Skin of body (tissue), 2 donors: ENCODE measurements around the gene RASGRP2. TPM values are rescaled to one million over a fixed set of nuclear protein-coding genes. Genes with fewer than 3 reads are reported as not detected.

Experiments
- DNase-seq: peaks from one replicate; lab custom pipeline; 2025; lab: John Stamatoyannopoulos, UW
- total RNA-seq: library from RNA; depleted of rRNA; stranded (reverse); fragments of >200 nt; gene quantifications from one replicate; pipeline ENCODE4 v1.2.3, GENCODE V29; 2014

RASGRP2 gene
- total RNA-seq, 1 donor from 2014 or later: 5.1 TPM

DNA sequence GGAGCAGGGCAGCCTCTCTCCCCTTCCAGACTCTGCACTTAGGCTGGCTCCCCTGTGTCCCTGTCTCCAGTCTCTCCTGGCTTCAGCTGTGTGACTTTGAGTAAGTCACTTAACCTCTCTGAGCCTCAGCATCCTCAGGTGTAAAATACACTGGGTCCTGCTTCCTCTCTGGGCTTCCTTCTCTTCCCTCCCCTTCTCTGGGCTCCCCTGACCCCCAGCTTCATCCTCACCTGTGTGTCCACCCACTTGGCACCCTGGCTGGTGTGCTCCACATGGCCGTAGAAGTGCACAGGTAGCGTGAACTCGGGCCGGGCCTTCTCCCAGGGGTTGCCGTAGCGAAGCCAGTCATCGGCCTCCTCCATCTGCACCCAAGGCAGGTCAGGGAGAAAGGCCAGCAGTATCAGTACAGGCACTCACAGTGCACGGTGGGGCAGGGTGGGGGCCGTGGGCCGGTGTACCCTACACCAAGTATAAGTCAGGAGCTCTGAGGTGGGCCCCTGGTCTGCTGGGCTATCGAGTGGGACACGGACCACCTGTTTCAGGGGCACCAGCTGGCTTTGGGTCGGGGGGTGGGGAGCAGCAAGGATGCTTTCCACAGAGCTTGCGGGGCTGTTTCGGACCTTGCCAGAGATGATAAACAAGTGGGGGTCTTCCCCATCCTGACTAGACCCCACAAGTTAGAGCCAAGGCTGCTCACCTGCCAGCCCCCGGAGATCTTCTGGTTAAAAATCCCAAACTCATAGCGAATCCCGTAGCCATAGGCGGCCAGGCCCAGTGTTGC is 13.8 kb upstream of the RASGRP2 start:
- DNase-seq: no peak

DNA sequence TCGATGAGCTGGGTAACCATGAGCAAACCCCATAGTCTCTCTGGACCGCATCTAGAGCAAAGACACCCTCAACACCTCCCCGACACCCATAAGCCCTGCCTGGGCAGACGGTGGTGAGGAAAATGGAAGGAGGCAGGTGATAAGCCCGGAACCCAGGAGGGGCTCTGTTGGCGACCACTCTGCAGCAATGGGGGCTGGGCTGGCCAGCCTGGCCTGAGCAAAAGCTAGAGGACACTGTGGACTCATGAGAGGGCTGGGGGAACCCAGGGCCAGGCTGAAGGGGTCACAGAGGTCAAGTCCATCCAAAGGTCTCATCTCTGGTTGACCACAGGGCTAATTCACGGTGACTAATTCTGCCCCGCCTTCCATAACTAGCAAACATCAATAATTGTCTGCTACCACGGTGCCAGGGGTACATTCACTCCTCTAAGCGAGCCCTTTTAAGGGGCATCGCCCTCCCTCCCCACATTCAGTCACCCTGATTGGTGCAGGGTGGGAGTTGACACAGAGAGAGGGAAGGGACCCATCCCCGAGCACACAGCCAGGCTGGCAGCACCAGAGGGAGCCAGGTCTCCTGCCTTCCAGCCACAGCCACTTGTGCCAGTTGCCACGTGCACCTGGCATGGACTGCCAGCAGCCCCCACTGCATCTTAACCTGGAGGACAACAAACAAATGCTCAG is 11.9 kb upstream of the RASGRP2 start:
- DNase-seq: no peak

- DNase-seq: no peak
Measured at GRCh38 chr11:64754919-64755662, 11.1 kb upstream of the RASGRP2 start.

- no peak for DNase-seq
Measured at GRCh38 chr11:64754124-64754918, 10.4 kb upstream of the RASGRP2 start.

GRCh38 chr11:64753380-64754123 is 9.6 kb upstream of the RASGRP2 start:
- no peak for DNase-seq

DNA sequence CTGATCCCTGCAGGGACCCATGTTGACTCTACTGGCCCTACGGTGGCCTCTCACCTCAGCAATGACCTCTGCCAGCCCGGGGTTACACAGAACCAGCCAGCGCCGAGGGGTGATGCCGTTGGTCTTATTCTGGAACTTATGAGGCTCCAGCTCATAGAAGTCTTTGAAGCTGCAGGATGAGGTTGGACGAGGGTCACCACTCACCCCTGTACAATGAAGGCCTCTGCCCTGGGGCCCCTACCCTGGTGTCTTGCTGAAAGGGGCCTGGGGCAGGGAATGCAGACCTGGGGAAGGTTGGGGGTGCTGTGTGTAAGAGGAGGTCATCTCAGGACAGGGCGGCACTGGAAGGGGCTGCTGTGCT is 9.1 kb upstream of the RASGRP2 start:
- no peak for DNase-seq

DNA sequence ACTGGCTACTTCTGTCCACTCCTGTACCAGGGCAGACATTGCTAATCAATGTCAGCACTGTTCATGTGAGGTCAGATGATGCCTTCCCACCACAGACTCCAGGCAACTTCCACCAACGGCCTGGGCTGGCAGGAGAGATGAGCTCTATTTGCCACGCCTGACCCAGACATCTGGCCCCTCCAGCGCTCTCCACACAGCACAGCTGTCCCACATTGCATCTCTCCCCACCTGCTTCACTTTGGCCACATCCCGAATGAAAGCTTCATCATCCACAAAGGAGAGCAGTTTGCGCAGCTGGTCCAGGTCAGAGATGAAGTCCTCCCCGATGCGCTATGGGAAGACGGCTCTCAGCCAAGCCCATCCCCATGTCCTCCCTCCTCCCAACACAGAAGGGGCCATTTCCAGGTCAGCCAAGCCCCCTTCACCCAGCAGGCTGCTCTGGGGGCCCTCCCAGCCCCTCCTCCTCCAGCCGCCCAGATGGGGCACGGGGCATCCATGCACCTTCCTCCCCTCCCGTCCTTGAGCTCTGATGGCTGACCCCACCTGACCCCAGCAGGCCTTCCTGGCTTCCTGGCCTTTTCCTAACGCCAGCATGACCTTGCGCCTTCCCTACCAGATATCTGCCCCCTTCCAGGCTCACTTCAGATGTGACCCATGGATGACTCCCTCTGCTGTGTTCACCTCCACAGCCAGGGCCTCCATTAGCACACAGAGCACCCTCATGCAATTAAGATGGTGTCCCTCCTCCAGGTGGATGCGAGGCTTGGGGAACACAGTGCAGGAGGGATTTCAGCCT is 8.4 kb upstream of the RASGRP2 start:
- no peak for DNase-seq

DNA sequence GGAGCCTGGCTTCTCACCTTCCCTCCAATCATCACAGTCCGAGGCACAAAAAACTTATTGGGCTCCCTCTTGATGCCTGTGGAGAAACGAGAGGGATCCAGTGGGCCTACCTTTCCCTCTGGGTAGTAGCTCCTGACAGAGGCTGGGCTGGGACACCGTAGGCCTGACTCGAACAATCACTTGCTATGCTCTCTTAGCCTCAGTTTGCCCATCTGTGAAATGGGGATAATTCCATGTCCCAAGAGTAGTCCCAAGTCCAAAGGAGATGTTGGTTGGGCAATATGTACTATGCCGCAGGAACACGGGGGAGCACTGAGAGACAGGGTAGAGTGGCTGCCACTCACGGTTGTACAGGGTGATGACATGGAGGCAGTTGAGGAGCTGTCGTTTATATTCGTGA is 7.6 kb upstream of the RASGRP2 start:
- no peak for DNase-seq

GRCh38 chr11:64751136-64751535 is 7.2 kb upstream of the RASGRP2 start:
- DNase-seq: no peak

- no peak for DNase-seq
Measured at GRCh38 chr11:64750361-64751054, 6.6 kb upstream of the RASGRP2 start.

GRCh38 chr11:64747961-64748665 is 4.2 kb upstream of the RASGRP2 start:
- peak; percentile 39 for DNase-seq

DNA sequence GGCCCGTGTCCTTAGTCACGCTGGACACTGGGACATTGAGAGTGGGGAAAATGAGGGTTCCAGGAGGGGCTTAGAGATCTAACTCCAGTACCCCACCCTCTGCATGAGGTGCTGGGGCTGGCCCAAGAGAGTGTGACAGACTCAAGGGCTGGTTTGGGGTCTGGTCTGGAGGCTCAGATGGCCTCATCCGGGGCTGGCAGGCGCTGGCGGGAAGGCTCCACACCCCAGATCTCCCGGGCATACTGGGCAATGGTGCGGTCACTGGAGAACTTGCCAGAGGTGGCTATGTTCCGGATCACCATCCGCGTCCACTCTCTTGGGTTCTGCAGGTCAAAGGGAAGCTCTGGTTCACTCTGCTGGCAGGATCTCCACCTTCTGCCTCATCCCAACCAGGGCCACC is 2.5 kb upstream of the RASGRP2 start:
- DNase-seq: no peak

- DNase-seq: peak; percentile 25
Measured at GRCh38 chr11:64745521-64746328, 1.8 kb upstream of the RASGRP2 start.

GRCh38 chr11:64745189-64745520 is 1.2 kb upstream of the RASGRP2 start:
- no peak for DNase-seq

- no peak for DNase-seq
Measured at GRCh38 chr11:64744544-64745188, 724 bp upstream of the RASGRP2 start.

- DNase-seq: no peak
Measured at GRCh38 chr11:64742889-64743590, 902 bp downstream of the RASGRP2 start.
